ENCODE data around the gene CHST6. TPM values are rescaled to one million over a fixed set of nuclear protein-coding genes. Genes with fewer than 3 reads are reported as not detected.

Gene CHST6
- total and polyA plus RNA-seq, 2 of the 8 experiments (the other 6 are each of a cell fraction or from before 2014, with no cell fraction given), result 18.2 to 25.4 TPM

DNA sequence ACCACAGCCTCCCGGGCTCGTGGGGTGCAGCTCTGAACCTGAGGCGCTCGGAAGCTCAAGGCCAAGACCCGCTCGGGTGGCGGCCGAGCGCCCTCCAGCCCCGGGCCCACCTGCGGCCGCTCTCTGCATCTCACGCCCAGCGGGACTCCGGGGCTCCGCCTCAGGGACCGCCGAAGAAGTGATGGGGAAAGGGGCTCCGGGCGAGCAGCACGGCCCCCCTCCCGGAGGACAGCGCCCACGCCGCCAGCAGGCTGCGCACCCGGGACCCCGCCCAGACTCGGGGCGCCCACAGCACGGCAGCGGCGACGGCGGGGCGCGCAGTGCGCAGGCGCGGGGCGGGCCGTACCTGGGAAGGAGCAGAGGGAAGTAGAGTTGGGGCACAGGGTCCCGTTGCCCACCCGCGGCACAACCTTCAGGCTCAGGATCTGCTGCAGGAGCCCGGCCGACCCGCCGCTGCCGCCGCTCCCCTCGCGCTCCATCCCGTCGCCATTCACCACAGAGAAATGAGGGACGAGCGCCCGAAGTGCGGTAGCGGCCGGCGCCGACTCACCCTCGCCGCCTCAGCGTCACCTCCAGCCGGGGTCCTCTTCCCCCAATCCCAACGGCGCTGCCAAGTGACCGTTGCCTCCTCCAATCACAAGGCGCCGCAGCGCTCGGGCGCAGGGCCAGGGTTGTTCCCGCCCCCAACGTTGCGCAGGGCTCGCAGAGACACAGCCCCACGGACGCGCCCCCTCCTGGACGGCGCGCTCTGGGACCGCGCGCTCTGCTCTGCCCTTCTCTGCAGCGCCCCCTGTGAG is 30.9 kb downstream of the CHST6 start, which contains the start of gene TMEM170A (continued):
- TF ChIP-seq ZNF274 (IDR thresholded peaks at IDR 0.05; ENCODE audit: borderline replicate concordance, extremely low read depth, low read length) (no peak), ATF3 (IDR thresholded peaks at IDR 0.05; ENCODE audit: insufficient read depth, low read depth, low read length) (peak; percentile 75), SUZ12 (IDR thresholded peaks at IDR 0.05; ENCODE audit: low read length) (no peak), TAF7 (optimal IDR thresholded peaks at IDR 0.05; ENCODE audit: borderline replicate concordance, low read depth, low read length) (peak; percentile 67), TEAD4 (IDR thresholded peaks at IDR 0.05; ENCODE audit: low read depth, low read length) (peak; percentile 59; the same call in 1 of the 2 replicates), RXRA (IDR thresholded peaks at IDR 0.05; ENCODE audit: insufficient read depth, low read depth, low read length) (0 out of 2 replicates have a peak, but pooled peaks have one; percentile 55), BRCA1 (IDR thresholded peaks at IDR 0.05; ENCODE audit: low read depth, low read length) (no peak), EGR1 (IDR thresholded peaks at IDR 0.05; ENCODE audit: borderline replicate concordance, low read depth, low read length) (no peak), EP300 (IDR thresholded peaks at IDR 0.05; ENCODE audit: borderline replicate concordance in 1 of 2, low read depth in 2 of 2, low read length in 2 of 2) (peak in 1 of 2 experiments; percentile 15; a peak in 1 of 3 replicates), CEBPB (IDR thresholded peaks at IDR 0.05; ENCODE audit: low read depth, low read length) (peak; percentile 56; the same call in 1 of the 2 replicates), SP2 (IDR thresholded peaks at IDR 0.05; ENCODE audit: low read length) (peak; percentile 53), TAF1 (IDR thresholded peaks at IDR 0.05; ENCODE audit: low read depth, low read length) (peak; percentile 83), PHF8 (conservative IDR thresholded peaks at IDR 0.05; ENCODE audit: low read depth, low read length) (peak; percentile 99), POLR2AphosphoS5 (IDR thresholded peaks at IDR 0.05; ENCODE audit: low read depth, low read length) (peak; percentile 98), HDAC2 (IDR thresholded peaks at IDR 0.05; ENCODE audit: borderline replicate concordance in 1 of 2, low read depth in 2 of 2, low read length in 2 of 2) (no peak), USF2 (IDR thresholded peaks at IDR 0.05; ENCODE audit: low read length) (no peak), KDM1A (IDR thresholded peaks at IDR 0.05; ENCODE audit: borderline replicate concordance, low read length) (no peak), SP1 (IDR thresholded peaks at IDR 0.05; ENCODE audit: low read depth, low read length) (peak; percentile 93), BACH1 (IDR thresholded peaks at IDR 0.05; ENCODE audit: low read length) (peak; percentile 62; the same call in 1 of the 2 replicates)
- TF ChIP-seq, protein P1, sequence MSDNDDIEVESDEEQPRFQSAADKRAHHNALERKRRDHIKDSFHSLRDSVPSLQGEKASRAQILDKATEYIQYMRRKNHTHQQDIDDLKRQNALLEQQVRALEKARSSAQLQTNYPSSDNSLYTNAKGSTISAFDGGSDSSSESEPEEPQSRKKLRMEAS (IDR thresholded peaks at IDR 0.05), result peak; percentile 82
- TF ChIP-seq, protein P2, sequence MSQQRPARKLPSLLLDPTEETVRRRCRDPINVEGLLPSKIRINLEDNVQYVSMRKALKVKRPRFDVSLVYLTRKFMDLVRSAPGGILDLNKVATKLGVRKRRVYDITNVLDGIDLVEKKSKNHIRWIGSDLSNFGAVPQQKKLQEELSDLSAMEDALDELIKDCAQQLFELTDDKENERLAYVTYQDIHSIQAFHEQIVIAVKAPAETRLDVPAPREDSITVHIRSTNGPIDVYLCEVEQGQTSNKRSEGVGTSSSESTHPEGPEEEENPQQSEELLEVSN (IDR thresholded peaks at IDR 0.05), result no peak; the same call in 1 of the 2 replicates
